GM19099 (cell line): ENCODE results near the gene RASEF.

Experiments
- POLR2A ChIP-seq: IDR thresholded peaks from 3 replicates; pipeline ENCODE4 v1.6.1; 2011; ENCODE audit warnings: low read depth; ENCODE audit not compliant: insufficient read length; ENCODE audit errors: extremely low read depth

Gene RASEF

GRCh38 chr9:83005963-83006362, 57.0 kb downstream of the RASEF start:
- no peak for TF ChIP-seq POLR2A

- TF ChIP-seq POLR2A: no peak
These were observed 57.6 kb downstream of the RASEF start for GRCh38 chr9:83005361-83005760.

GRCh38 chr9:83002329-83002728, 60.6 kb downstream of the RASEF start:
- TF ChIP-seq POLR2A: no peak

- no peak for TF ChIP-seq POLR2A
These were observed 62.2 kb downstream of the RASEF start for GRCh38 chr9:83000765-83001164.

- TF ChIP-seq POLR2A: no peak
These were observed 64.5 kb downstream of the RASEF start for GRCh38 chr9:82998409-82998808.

GRCh38 chr9:82997476-82998140, 65.3 kb downstream of the RASEF start:
- TF ChIP-seq POLR2A: no peak

GRCh38 chr9:82996941-82997340, 66.0 kb downstream of the RASEF start:
- TF ChIP-seq POLR2A: no peak

GRCh38 chr9:82993856-82994605, 68.9 kb downstream of the RASEF start:
- no peak for TF ChIP-seq POLR2A

- no peak for TF ChIP-seq POLR2A
These were observed 71.3 kb downstream of the RASEF start for GRCh38 chr9:82991671-82992070.

GRCh38 chr9:82989929-82990328, 73.0 kb downstream of the RASEF start:
- TF ChIP-seq POLR2A: no peak

GRCh38 chr9:82988488-82988887, 74.5 kb downstream of the RASEF start:
- TF ChIP-seq POLR2A: no peak

GRCh38 chr9:82987370-82988189, 75.4 kb downstream of the RASEF start:
- TF ChIP-seq POLR2A: no peak

GRCh38 chr9:82981552-82981951, 81.4 kb downstream of the RASEF start:
- no peak for TF ChIP-seq POLR2A

- TF ChIP-seq POLR2A: no peak
These were observed 87.8 kb downstream of the RASEF start for GRCh38 chr9:82975176-82975575.

GRCh38 chr9:82972446-82972845, 90.5 kb downstream of the RASEF start:
- no peak for TF ChIP-seq POLR2A
